ENCODE results near the gene PCK1.

Gene PCK1

GRCh38 chr20:57578476-57579165, 17.7 kb downstream of the PCK1 start:
- H3K27ac ChIP-seq = no peak overlapping the region
- TF ChIP-seq ZFX (IDR thresholded peaks at IDR 0.05; ENCODE audit: borderline replicate concordance) (no peak), CTCF (IDR thresholded peaks at IDR 0.05) (no peak)

GRCh38 chr20:57579331-57579897, 18.5 kb downstream of the PCK1 start:
- no peak overlapping the region for H3K27ac ChIP-seq
- TF ChIP-seq ZFX (IDR thresholded peaks at IDR 0.05; ENCODE audit: borderline replicate concordance) = no peak
- TF ChIP-seq CTCF (IDR thresholded peaks at IDR 0.05) = no peak

GRCh38 chr20:57579898-57580447, 19.1 kb downstream of the PCK1 start:
- H3K27ac ChIP-seq = no peak overlapping the region

GRCh38 chr20:57580478-57581201, 19.7 kb downstream of the PCK1 start:
- TF ChIP-seq CTCF (IDR thresholded peaks at IDR 0.05) (no peak), ZFX (IDR thresholded peaks at IDR 0.05; ENCODE audit: borderline replicate concordance) (no peak)
- H3K27ac ChIP-seq = no peak overlapping the region

More at GRCh38 chr20:57579898-57580447, 19.1 kb downstream of the PCK1 start:
- TF ChIP-seq ZFX (IDR thresholded peaks at IDR 0.05; ENCODE audit: borderline replicate concordance) = no peak
- no peak for TF ChIP-seq CTCF (IDR thresholded peaks at IDR 0.05)

- H3K27ac ChIP-seq = no peak overlapping the region
- no peak for TF ChIP-seq ZFX (IDR thresholded peaks at IDR 0.05; ENCODE audit: borderline replicate concordance)
- no peak for TF ChIP-seq CTCF (IDR thresholded peaks at IDR 0.05)
Measured at GRCh38 chr20:57581202-57582028, 20.5 kb downstream of the PCK1 start.

- no peak for TF ChIP-seq ZFX (IDR thresholded peaks at IDR 0.05; ENCODE audit: borderline replicate concordance)
- TF ChIP-seq CTCF (IDR thresholded peaks at IDR 0.05) = no peak
- no peak overlapping the region for H3K27ac ChIP-seq
Measured at GRCh38 chr20:57582029-57582378, 21.1 kb downstream of the PCK1 start.
